Right atrium auricular region (tissue), 2 donors: ENCODE data around the gene LRRC1. TPM values are rescaled to one million over a fixed set of nuclear protein-coding genes. Genes with fewer than 3 reads are reported as not detected.

Experiments
- DNase-seq: peaks from one replicate; pipeline ENCODE4 v3.0.0-alpha.2; 2019; ENCODE audit warnings: low spot score
- H3K27ac ChIP-seq, 2 donors: fragments of 200-600 bp; sonication (generic); 1 replicate in 1 of 2; 2 replicates in 1 of 2; pipeline ENCODE4 v1.5.1; 2016 to 2019
- H3K27me3 ChIP-seq, 2 donors: fragments of 200-600 bp; sonication (generic); one replicate each; pipeline versions ENCODE4 v1.5.1 to v1.6.0; 2017 to 2019
- H3K36me3 ChIP-seq: fragments of 200-600 bp; sonication (generic); one replicate; pipeline ENCODE4 v1.5.1; 2016
- H3K4me1 ChIP-seq, 2 donors: fragments of 200-600 bp; sonication (generic); one replicate each; pipeline versions ENCODE4 v1.5.1 to v1.6.0; 2017 to 2019
- H3K4me3 ChIP-seq, 2 donors: fragments of 200-600 bp; sonication (generic); 1 replicate in 1 of 2; 2 replicates in 1 of 2; pipeline ENCODE4 v1.5.1; 2017 to 2019; ENCODE audit warnings: mild to moderate bottlenecking in 1 of 2, moderate library complexity in 1 of 2
- H3K9me3 ChIP-seq, 2 donors: fragments of 200-600 bp; sonication (generic); one replicate each; pipeline ENCODE4 v1.5.1; 2019
- total RNA-seq, 2 donors: library from RNA; depleted of rRNA; stranded (reverse); fragments of >200 nt; gene quantifications; one replicate each; pipeline ENCODE4 v1.1.0, GENCODE V29; 2016
- TF ChIP-seq, protein P1 (sequence below), 2 donors: fragments of 200-600 bp; sonication (generic); IDR thresholded peaks; one replicate each; pipeline ENCODE4 v1.5.1; 2019; ENCODE audit warnings: antibody characterized with exemption in 2 of 2

LRRC1 gene
- total RNA-seq, 2 donors from 2014 or later = 5.3 to 6.1 TPM

DNA sequence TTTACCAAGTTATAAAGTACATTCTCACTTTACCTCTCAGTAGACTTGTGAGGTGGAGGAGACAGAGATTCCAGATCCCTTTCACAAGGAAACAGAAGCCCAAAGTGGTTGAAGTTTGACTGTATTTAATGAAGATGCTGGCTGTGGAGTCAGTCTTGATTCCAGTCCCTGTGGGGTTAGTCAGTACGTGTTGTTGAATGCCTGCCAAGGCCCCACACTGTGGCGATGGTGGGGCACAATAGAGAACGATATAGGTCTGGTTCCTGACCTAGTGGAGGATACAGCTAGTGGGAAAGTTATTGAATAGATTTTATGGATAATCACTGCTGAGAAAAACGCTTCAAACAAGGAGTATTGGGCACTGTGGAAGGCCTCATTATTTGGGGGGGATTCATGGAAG is 71.4 kb downstream of the LRRC1 start:
- Histone ChIP-seq H3K36me3 (no peaks in the 10 kb centered on the region), H3K4me3 (no peak overlapping the region), H3K27me3 (no peaks in the 10 kb centered on the region), H3K27ac (no peak overlapping the region), H3K4me1 (peaks cover 0 to 13% of the 10 kb centered on the region in 2 donors), H3K9me3 (no peaks in the 10 kb centered on the region)
- TF ChIP-seq, protein P1, sequence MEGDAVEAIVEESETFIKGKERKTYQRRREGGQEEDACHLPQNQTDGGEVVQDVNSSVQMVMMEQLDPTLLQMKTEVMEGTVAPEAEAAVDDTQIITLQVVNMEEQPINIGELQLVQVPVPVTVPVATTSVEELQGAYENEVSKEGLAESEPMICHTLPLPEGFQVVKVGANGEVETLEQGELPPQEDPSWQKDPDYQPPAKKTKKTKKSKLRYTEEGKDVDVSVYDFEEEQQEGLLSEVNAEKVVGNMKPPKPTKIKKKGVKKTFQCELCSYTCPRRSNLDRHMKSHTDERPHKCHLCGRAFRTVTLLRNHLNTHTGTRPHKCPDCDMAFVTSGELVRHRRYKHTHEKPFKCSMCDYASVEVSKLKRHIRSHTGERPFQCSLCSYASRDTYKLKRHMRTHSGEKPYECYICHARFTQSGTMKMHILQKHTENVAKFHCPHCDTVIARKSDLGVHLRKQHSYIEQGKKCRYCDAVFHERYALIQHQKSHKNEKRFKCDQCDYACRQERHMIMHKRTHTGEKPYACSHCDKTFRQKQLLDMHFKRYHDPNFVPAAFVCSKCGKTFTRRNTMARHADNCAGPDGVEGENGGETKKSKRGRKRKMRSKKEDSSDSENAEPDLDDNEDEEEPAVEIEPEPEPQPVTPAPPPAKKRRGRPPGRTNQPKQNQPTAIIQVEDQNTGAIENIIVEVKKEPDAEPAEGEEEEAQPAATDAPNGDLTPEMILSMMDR (IDR thresholded peaks at IDR 0.05) = no peak
- DNase-seq = no peak

DNA sequence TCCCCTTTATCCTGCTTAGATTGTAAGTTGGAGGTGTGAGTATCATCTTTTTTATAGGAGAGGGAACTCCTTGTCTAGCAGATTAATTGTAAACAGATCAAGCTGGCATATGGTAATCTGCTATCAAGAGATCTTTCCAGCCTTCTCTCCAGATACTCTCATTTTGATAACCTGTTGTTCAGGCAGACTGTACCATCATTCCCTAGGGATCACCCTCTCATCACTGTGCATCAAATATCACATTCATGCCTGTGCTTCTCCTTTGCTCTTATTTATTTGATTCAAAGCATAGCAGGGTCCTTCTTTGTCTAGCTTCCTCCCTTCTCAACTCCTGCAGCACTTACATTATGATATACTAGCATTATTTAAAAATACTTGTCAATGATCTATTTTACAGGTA is 73.8 kb downstream of the LRRC1 start:
- H3K36me3 ChIP-seq = no peaks in the 10 kb centered on the region
- no peak overlapping the region for H3K4me3 ChIP-seq
- peaks cover 0 to 4% of the 10 kb centered on the region in 2 donors for H3K9me3 ChIP-seq
- TF ChIP-seq, protein P1 (IDR thresholded peaks at IDR 0.05) = no peak
- DNase-seq = no peak
- no peak overlapping the region for H3K27ac ChIP-seq
- no peaks in the 10 kb centered on the region for H3K27me3 ChIP-seq
- no peaks in the 10 kb centered on the region for H3K4me1 ChIP-seq

DNA sequence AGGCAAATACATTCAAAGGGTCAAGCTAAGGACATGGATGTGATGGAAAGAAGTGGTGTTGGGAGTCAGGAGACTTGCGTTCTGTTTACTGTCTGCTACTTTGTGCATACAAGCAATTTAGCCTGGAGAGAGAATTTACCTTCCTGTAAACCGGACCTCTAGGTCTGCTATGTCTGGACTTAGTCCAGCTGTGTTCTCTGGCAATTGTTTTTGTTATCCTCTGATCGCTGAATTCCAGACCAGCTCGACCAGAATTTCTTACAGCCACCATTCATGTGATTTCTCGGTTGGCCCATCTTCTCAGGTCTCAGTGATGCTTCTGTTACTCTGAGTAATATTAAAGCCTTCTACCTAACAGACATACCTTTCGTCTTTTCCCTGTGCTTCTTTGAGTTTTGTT is 75.2 kb downstream of the LRRC1 start:
- no peak for DNase-seq
- H3K9me3 ChIP-seq = peaks cover 0 to 4% of the 10 kb centered on the region in 2 donors
- H3K36me3 ChIP-seq = no peaks in the 10 kb centered on the region
- H3K27me3 ChIP-seq = no peaks in the 10 kb centered on the region
- H3K4me3 ChIP-seq = no peak overlapping the region
- TF ChIP-seq, protein P1 (IDR thresholded peaks at IDR 0.05) = no peak
- no peaks in the 10 kb centered on the region for H3K4me1 ChIP-seq
- H3K27ac ChIP-seq = no peak overlapping the region

DNA sequence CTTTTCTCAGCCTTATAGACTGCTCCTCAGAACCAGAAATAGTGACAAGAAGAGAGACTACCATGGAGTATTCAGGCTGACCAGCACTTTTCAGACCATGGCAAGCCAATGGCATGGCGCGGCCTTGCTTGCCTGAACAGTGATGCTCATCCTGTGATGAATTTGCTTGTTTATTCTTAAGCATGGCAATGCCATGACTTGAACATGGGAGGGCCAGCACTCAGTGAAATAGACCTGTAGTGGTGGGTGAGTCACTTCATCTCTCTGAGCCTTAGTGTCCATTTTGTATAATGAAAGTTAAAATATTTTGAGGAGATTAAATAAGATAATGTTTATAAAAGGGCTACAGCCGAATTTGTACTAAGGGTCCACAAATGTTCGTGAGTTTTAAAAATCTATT is 79.1 kb downstream of the LRRC1 start:
- Histone ChIP-seq H3K27ac (no peak overlapping the region), H3K27me3 (no peaks in the 10 kb centered on the region), H3K36me3 (no peaks in the 10 kb centered on the region), H3K4me3 (no peak overlapping the region), H3K9me3 (peaks cover 0 to 4% of the 10 kb centered on the region in 2 donors), H3K4me1 (no peaks in the 10 kb centered on the region)
- TF ChIP-seq, protein P1 (IDR thresholded peaks at IDR 0.05) = no peak
- DNase-seq = no peak

DNA sequence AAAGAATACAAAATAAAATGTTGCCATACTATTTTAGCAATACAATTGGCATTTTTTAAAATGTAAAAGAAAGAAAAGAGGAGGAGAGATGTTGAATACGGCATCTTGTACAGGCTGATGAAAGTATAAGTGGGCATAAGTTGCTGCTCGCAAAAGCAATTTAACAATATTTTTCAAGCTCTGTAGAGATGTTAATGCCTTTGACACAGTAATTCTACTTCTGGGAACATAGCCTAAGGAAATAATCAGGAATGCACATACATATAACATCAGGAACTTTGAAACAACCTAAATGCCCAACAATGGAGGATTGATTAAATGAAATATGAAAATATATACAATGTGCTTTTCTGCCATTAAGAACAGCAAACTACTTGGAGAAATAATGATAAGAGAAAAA is 80.2 kb downstream of the LRRC1 start:
- H3K27ac ChIP-seq = no peak overlapping the region
- TF ChIP-seq, protein P1 (IDR thresholded peaks at IDR 0.05) = no peak

DNA sequence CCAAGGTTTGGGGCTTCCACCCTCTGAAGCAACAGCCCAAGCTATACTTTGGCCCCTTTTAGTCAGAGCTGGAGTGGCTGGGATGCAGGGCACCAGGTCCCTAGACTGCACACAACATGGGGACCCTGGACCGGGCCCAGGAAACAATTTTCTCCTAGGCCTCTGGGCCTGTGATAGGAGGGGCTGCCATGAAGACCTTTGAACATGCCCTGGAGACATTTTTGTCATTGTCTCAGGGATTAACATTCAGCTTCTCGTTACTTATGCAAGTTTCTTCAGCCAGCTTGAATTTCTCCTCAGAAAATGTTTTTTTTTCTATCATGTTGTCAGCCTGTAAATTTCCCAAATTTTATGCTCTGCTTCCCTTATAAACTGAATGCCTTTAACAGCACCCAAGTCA is 82.3 kb downstream of the LRRC1 start:
- H3K4me1 ChIP-seq = no peaks in the 10 kb centered on the region
- peaks cover 0 to 4% of the 10 kb centered on the region in 2 donors for H3K9me3 ChIP-seq
- H3K4me3 ChIP-seq = no peak overlapping the region
- no peaks in the 10 kb centered on the region for H3K36me3 ChIP-seq
- TF ChIP-seq, protein P1 (IDR thresholded peaks at IDR 0.05) = no peak
- H3K27me3 ChIP-seq = no peaks in the 10 kb centered on the region
- no peak overlapping the region for H3K27ac ChIP-seq
- DNase-seq = no peak

More for the DNA sequence above, 80.2 kb downstream of the LRRC1 start:
- Histone ChIP-seq H3K9me3 (peaks cover 0 to 4% of the 10 kb centered on the region in 2 donors), H3K27me3 (no peaks in the 10 kb centered on the region), H3K36me3 (no peaks in the 10 kb centered on the region), H3K4me1 (no peaks in the 10 kb centered on the region), H3K4me3 (no peak overlapping the region)
- DNase-seq = no peak
